ENCODE results near the gene ZNF70.

The ZNF70 gene

GRCh38 chr22:23698673-23699235 is 52.2 kb downstream of the ZNF70 start:
- TF ChIP-seq, protein P1, sequence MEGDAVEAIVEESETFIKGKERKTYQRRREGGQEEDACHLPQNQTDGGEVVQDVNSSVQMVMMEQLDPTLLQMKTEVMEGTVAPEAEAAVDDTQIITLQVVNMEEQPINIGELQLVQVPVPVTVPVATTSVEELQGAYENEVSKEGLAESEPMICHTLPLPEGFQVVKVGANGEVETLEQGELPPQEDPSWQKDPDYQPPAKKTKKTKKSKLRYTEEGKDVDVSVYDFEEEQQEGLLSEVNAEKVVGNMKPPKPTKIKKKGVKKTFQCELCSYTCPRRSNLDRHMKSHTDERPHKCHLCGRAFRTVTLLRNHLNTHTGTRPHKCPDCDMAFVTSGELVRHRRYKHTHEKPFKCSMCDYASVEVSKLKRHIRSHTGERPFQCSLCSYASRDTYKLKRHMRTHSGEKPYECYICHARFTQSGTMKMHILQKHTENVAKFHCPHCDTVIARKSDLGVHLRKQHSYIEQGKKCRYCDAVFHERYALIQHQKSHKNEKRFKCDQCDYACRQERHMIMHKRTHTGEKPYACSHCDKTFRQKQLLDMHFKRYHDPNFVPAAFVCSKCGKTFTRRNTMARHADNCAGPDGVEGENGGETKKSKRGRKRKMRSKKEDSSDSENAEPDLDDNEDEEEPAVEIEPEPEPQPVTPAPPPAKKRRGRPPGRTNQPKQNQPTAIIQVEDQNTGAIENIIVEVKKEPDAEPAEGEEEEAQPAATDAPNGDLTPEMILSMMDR (IDR thresholded peaks at IDR 0.05; ENCODE audit: borderline replicate concordance, insufficient read depth, low read depth, low read length), result no peak
- no peak overlapping the region for H3K4me3 ChIP-seq (ENCODE audit: low read depth, low read length)

DNA sequence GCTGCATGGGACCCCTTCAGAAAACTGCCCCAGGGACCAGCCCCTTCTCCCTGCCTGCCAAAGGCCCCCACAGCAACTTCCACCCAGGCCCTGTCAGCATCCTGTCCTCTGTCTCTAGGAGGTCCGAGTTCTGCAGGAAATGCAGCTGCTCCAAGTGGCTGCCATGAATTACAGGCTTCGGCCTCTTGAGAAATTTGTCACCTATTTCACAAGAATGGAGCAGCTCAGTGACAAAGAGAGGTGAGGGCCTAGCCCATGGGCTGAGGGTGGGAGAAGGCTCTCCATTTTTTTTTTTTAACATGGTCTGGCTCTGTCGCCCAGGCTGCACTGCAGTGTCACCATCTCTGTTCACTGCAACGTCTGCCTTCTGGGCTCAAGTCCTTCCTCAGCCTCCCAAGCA is 52.8 kb downstream of the ZNF70 start:
- TF ChIP-seq, protein P1 (IDR thresholded peaks at IDR 0.05; ENCODE audit: borderline replicate concordance, insufficient read depth, low read depth, low read length), result no peak
- no peak overlapping the region for H3K4me3 ChIP-seq (ENCODE audit: low read depth, low read length)

- H3K4me3 ChIP-seq (ENCODE audit: low read depth, low read length), result no peak overlapping the region
- TF ChIP-seq, protein P1 (IDR thresholded peaks at IDR 0.05; ENCODE audit: borderline replicate concordance, insufficient read depth, low read depth, low read length), result no peak
These were observed 53.6 kb downstream of the ZNF70 start for GRCh38 chr22:23697031-23697970.

DNA sequence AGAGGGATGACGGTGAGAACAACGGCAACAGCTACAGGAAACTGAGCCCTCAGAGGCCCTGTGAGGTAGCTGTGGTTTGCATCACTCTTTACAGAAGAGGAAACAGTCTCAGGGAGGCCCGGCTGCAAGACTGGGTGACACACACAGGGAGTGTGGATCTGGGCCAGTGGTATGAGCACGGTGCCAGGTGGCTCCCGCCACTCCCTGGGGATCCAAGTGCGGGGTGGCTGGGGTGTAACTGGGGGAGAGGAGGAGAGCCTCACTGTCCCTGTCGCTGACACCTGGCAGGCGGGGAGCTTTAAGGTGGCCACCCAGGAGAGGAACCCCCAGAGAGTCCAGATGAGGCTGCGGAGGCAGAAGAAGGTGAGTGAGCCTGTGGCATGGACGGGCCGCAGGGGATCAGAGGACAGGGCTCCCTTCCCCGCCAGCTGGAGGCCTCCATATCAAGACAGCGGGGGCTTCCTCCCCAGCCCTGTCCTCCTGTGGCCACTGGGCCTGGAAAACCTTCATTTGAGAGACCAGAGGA is 54.5 kb downstream of the ZNF70 start:
- H3K4me3 ChIP-seq (ENCODE audit: low read depth, low read length), result peak overlapping the region; percentile 11
- TF ChIP-seq, protein P1 (IDR thresholded peaks at IDR 0.05; ENCODE audit: borderline replicate concordance, insufficient read depth, low read depth, low read length), result no peak

- TF ChIP-seq, protein P1 (IDR thresholded peaks at IDR 0.05; ENCODE audit: borderline replicate concordance, insufficient read depth, low read depth, low read length), result no peak
- peak overlapping the region; percentile 10 for H3K4me3 ChIP-seq (ENCODE audit: low read depth, low read length)
These were observed 55.2 kb downstream of the ZNF70 start for GRCh38 chr22:23695571-23696325.

GRCh38 chr22:23695141-23695540 is 55.8 kb downstream of the ZNF70 start:
- TF ChIP-seq, protein P1 (IDR thresholded peaks at IDR 0.05; ENCODE audit: borderline replicate concordance, insufficient read depth, low read depth, low read length), result no peak
- no peak overlapping the region for H3K4me3 ChIP-seq (ENCODE audit: low read depth, low read length)

All from GM12875 (cell line).